ENCODE measurements around the gene PLCL2. TPM values are rescaled to one million over a fixed set of nuclear protein-coding genes. Genes with fewer than 3 reads are reported as not detected.

PLCL2 gene
- total RNA-seq, 4 donors from 2014 or later, result 5.1 to 12.3 (median 6.9) TPM

- Histone ChIP-seq H3K4me3 (no peak overlapping the region), H3K27ac (no peak overlapping the region), H3K27me3 (no peaks in the 10 kb centered on the region), H3K4me1 (no peaks in the 10 kb centered on the region), H3K9me3 (no peaks in the 10 kb centered on the region), H3K36me3 (no peaks in the 10 kb centered on the region)
- 43 to 58% methylated on average over 4 to 5 of the region's 5 CpGs for WGBS, 2 donors (ENCODE audit: low coverage in 1 of 2)
- no peak for ATAC-seq
- TF ChIP-seq EP300 (IDR thresholded peaks at IDR 0.05) (no peak), POLR2AphosphoS5 (IDR thresholded peaks at IDR 0.05) (no peak), POLR2A (IDR thresholded peaks at IDR 0.05) (no peak)
- TF ChIP-seq, protein P1, sequence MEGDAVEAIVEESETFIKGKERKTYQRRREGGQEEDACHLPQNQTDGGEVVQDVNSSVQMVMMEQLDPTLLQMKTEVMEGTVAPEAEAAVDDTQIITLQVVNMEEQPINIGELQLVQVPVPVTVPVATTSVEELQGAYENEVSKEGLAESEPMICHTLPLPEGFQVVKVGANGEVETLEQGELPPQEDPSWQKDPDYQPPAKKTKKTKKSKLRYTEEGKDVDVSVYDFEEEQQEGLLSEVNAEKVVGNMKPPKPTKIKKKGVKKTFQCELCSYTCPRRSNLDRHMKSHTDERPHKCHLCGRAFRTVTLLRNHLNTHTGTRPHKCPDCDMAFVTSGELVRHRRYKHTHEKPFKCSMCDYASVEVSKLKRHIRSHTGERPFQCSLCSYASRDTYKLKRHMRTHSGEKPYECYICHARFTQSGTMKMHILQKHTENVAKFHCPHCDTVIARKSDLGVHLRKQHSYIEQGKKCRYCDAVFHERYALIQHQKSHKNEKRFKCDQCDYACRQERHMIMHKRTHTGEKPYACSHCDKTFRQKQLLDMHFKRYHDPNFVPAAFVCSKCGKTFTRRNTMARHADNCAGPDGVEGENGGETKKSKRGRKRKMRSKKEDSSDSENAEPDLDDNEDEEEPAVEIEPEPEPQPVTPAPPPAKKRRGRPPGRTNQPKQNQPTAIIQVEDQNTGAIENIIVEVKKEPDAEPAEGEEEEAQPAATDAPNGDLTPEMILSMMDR (IDR thresholded peaks at IDR 0.05), result no peak
Observed at GRCh38 chr3:16864610-16865313, 20.0 kb upstream of the PLCL2 start.

DNA sequence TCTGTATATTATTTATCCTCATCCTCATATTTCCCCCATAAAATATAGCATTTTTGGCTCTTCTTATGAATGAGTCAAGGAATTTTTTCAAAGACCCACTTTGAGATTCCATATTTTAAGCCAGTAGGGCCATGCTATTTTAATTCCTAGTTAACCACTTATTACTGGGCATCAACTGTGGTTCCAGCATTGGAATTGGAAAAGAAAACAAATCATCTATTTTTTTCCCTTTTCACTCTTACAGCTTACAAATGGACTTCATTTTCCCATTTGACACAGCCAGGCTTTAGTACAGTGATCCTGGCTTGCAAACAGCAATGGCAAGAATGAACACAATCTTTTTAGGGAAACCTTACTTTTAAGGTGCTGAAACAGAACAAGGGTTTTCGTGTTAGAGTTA lies 19.4 kb upstream of the PLCL2 start:
- TF ChIP-seq, protein P1 (IDR thresholded peaks at IDR 0.05), result no peak
- TF ChIP-seq EP300 (IDR thresholded peaks at IDR 0.05), result no peak
- TF ChIP-seq POLR2A (IDR thresholded peaks at IDR 0.05), result no peak
- TF ChIP-seq POLR2AphosphoS5 (IDR thresholded peaks at IDR 0.05), result no peak
- H3K4me3 ChIP-seq, result no peak overlapping the region
- no peak overlapping the region for H3K27ac ChIP-seq
- no peak for ATAC-seq
- no peaks in the 10 kb centered on the region for H3K4me1 ChIP-seq
- no peaks in the 10 kb centered on the region for H3K36me3 ChIP-seq
- no peaks in the 10 kb centered on the region for H3K27me3 ChIP-seq
- WGBS, 2 donors (ENCODE audit: low coverage in 1 of 2), result 89 to 100% methylated on average over 1 of the region's 1 CpG
- H3K9me3 ChIP-seq, result no peaks in the 10 kb centered on the region

- no peak for ATAC-seq
- no peak overlapping the region for H3K4me3 ChIP-seq
- no peaks in the 10 kb centered on the region for H3K27me3 ChIP-seq
- no peaks in the 10 kb centered on the region for H3K36me3 ChIP-seq
- no peak overlapping the region for H3K27ac ChIP-seq
- no peaks in the 10 kb centered on the region for H3K9me3 ChIP-seq
- 30% methylated on average over 3 of the region's 3 CpGs; no CpG with 5 or more reads in 1 of the 2 donors for WGBS, 2 donors (ENCODE audit: low coverage in 1 of 2)
- H3K4me1 ChIP-seq, result no peaks in the 10 kb centered on the region
- TF ChIP-seq EP300 (IDR thresholded peaks at IDR 0.05) (no peak), POLR2AphosphoS5 (IDR thresholded peaks at IDR 0.05) (no peak), POLR2A (IDR thresholded peaks at IDR 0.05) (no peak)
- TF ChIP-seq, protein P1 (IDR thresholded peaks at IDR 0.05), result no peak
Observed at GRCh38 chr3:16866571-16866970, 18.2 kb upstream of the PLCL2 start.

- no peaks in the 10 kb centered on the region for H3K27me3 ChIP-seq
- H3K4me3 ChIP-seq, result no peak overlapping the region
- H3K36me3 ChIP-seq, result no peaks in the 10 kb centered on the region
- TF ChIP-seq POLR2A (IDR thresholded peaks at IDR 0.05), result no peak
- TF ChIP-seq, protein P1 (IDR thresholded peaks at IDR 0.05), result no peak
- no peak for TF ChIP-seq POLR2AphosphoS5 (IDR thresholded peaks at IDR 0.05)
- TF ChIP-seq EP300 (IDR thresholded peaks at IDR 0.05), result no peak
- WGBS, 2 donors (ENCODE audit: low coverage in 1 of 2), result 100% methylated on average over 1 of the region's 1 CpG
- no peak for ATAC-seq
- no peaks in the 10 kb centered on the region for H3K9me3 ChIP-seq
- no peaks in the 10 kb centered on the region for H3K4me1 ChIP-seq
- no peak overlapping the region for H3K27ac ChIP-seq
Observed at GRCh38 chr3:16868513-16868912, 16.2 kb upstream of the PLCL2 start.

Measured in gastroesophageal sphincter (tissue), 4 donors.